CD4-positive, alpha-beta T cell treated with Interleukin-6 for 4 hours (primary cell): ENCODE data around the gene RSU1.
"Not testable (repeated sequence)": the region's sequence is repeated elsewhere in the genome, so short reads cannot be mapped to it uniquely, and the experiment has no call there.

Experiments used
- DNase-seq: peaks from one replicate; pipeline ENCODE4 v3.0.0-alpha.2; 2020; ENCODE audit warnings: mixed read lengths

The RSU1 gene

DNA sequence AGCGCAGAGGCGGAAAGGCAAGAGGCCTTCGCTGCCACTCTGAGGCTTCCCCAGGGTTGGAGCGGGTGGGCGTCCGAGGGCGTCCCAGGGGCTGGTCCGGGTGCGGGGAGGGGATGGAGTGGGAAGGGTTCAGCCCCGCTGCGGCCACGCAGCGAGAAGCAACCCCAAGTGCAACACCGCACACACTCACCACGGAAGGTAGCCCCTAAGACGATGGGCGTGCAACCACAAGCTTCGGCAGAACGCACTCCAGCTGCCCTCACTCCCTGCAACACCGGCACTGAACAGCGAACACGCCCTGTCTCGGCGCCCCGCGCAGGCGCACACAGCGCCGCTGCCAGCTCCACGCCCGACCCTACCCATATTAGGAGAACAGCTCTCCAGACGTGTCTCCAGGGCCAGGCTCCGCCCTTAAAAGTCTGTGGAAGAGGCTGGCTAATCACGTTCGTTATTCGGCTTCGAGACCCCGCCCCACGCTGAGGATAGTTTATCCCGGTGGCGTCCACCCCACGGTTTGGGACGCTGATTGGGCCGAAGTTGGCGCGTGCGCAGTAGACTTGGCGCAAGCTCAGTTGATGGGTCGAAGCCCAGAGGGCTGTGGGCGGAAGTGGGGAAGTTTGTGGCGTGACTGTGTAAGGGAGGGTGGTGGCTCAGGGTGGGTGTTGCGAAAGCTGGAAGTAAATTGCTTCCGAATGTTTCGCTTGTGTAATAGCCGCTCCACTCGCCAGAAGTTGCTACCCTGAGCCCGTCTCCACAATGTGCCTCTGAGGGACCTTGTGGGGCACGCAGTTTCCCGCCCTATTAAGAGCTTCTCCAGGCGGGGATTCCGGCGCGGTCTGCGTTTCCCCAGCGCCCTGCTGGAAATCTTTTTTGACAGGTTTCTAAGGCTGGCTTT is at the start of gene RSU1:
RSU1 (minus strand) TSS at position 300 of the 895 bp plus-strand sequence. CDS start 343 bp downstream, outside the sequence.
- DNase-seq, result peak; percentile 100

DNA sequence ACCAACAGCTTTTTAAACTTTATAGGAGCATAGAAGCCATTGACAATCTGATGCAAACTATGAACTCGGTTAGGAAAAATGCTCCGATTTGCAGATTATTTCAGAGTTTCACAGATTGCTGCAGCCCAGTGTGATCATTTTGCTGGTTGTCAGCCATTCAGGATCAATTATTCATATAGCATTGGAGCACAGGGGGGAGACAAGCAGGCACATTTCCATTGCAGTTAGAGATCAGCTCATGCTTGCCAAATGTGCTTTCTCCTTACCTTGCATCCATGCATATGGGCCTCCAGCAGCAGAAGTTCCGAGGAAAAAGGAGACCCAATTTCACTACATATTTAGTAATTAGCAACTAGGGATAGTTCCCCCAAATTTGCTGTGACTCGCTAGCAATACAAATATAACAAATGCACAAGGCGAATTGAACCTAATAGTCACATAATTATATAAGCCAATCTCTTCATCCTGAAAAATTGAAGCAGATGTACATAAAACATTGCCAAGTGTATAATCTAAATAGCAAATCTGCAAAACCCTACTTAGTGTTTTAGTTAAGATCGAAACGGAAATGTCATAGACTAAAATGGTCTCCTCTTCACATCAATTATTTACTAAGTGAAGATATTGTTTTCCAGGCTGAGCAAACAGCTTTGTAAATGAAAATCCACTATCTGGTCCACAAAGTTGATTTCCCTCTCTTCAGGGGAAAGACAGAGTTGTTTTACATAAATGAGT is 49.5 kb upstream of the RSU1 start:
- DNase-seq, result no peak

DNA sequence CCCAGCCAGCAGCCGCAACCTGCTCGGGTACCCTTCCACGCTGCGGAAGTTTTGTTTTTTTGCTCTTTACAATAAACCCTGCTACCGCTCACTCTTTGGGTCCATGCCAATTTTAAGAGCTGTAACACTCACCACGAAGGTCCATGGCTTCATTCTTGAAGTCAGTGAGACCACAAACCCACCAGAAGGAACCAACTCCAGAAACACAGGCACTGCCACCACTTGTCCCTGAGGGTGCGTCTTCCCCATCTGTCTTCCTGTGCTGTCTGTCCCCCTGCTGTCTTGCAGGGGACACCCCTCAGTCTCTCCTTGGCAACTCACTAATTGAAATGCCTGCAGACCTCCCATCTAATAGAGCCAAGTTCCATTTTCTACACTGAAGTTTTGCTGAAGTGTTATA is 48.5 kb upstream of the RSU1 start:
- no peak for DNase-seq

DNA sequence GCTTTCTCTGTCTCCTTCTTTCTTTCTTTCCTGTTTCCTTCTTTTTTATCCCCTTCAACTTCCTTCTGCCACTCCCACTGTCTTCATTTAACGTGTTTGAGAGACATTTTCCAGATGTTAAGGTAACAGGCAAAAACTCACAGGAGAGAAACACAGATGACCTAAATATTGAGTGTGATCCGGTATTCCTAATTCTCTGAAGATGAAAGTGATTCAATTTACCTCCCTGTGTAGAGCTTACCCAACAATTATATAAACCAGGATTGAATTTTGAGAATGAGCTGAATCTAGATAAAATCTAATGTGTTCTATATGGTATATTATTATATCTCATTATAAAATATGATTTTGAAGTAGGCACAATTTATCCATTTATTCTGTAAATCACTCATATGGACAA is 46.5 kb upstream of the RSU1 start:
- no peak for DNase-seq

DNA sequence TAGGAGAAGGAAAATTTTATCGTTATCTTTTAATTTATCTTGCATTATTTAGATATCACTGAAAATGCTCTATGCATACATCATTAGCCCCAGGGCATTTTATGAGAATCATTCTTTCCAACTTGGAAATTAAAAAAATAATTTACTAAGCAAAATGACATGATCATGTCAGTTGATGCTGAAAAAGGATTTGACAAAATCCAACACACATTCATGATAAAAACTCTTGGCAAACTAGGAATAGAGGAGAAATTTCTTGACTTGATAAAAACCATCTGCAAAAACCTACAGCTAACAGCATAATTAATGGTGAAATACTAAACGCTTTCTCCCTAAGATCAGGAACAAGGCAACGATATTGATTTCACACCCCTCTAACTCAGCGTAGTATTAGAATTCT is 40.2 kb upstream of the RSU1 start:
- no peak for DNase-seq

DNA sequence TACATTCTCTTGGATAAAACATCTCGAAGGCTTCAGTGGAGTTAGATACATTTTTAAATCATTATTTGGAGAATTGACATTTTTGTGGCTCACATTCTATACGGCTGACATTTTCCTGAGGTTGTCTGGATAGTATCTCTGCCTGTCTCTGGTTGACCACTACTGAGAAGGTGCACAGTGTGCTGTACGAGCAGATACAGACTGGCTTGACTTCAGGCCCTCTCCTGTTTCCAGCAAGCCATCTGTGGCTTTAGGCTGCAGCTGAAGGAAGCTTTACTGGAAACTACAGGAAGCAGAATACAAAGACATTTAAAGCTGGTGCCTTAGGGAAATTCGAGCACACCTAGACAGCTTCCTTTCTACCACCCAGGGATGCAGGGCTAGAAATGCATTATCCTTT is 39.3 kb upstream of the RSU1 start:
- DNase-seq, result no peak

DNA sequence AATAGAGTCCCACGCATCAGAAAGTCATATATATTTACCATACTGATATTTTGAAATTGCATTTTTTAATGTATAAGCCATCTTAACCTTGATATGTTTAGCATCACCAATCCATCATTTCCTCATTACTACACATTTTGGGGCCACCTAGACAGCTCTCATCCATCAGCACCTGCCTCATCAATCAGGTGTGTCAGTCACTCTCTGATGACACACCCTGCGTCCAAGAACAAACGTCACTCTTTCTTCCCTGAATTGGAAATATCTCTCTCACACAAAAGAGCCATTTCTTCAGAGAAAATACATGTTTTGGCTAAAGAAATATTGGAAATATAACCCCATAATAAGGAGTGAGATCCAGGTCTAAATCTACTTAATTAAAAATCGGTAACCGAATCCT is 38.9 kb upstream of the RSU1 start:
- no peak for DNase-seq

DNA sequence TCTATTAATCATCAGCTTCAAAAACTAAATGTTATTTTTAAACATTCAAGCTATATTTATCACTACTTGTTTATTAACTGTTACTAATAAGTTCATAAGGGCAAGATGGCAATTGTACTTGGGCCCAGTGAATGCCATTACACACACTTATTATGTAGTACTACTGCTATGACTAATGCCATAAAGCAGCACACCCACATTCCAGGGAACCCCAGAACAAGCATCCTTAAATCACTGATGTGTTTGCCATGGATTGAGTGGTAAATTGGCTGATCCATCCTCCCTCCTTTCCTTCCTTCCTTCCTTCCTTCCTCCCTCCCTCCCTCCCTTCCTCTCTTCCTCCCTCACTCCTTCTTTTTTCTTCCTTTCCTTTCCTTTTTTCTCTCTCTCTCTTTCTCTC is 37.4 kb upstream of the RSU1 start:
- DNase-seq, result no peak

DNA sequence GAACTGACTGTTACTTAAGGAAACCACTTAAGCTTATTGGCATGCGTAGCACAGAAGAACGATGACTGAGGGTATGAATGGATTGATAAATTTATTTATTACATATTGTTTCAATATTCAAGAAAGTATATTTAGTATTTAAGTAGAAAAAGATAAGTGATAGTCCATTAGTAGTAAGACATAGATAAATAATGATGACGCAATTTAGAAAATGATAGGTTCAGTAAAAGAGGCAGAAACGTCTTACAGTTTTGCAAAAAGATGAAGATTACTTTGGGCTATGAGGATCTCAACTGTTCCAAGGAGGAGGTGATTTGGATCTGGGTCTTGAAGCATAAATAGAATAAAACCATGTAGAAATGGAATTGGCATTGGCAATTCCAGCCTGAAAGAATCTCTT is 36.6 kb upstream of the RSU1 start:
- DNase-seq, result no peak

DNA sequence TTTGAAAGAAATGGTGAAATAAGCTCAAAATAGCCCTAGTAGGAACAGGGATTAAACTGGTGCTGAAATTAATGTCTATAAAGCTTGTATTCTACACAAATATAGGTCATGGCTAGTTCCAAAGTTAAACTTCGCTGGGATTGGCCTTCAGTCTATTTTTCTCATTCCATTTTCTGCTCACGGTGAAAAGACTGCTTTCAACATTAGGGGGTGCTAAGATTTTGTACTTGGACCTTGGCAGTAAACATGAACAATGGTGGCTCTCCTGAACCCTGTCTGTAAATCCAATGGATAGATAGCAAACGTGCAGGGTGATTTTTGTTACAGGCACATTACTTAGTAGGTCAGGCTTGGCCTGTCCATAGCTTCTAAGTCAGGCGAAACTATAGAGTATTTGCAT is 36.0 kb upstream of the RSU1 start:
- DNase-seq, result no peak

DNA sequence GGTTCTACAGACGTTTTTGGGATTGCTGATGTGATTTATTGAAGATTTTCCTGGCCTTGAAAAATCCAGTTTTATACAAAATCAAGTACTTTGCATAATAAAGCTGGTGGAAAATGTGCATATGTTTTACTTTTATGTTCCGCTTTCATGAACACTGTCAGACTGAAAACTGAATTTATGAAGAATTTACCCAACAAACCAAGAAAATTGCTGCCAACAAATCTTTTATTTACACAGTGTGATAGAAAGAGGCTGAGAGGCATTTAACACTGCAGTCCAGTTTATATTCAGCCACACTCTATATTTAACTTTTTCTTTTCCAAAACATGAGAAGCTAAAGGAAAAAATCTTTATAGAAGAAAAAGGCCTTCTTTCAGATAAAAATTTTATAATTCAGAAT is 35.4 kb upstream of the RSU1 start:
- no peak for DNase-seq

DNA sequence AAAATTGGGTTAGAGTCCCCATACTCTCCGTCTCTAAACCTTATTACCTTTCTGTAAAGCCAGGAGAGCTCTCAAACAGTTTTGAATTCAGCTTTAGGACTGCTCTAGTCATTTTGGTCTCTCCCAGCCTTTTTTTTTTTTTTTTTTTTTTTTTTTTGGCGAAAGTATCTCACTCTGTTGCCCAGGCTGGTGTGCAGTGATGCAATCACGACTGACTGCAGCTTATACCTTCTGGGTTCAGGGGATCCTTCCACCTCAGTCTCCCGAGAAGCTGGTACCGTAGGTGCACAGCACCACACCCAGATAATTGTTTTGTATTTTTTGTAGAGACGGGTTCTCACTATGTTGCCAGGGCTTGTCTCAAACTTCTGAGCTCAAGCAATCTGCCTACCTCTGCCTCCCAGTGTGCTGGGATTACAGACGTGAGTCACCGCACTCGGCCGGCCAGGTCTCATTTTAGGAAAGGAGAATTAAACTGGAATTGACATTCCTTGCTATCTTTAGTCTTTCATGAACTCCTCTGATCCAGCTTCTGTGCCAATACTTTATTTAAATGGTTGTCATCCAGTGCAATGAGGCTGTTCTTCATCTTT is 31.4 kb upstream of the RSU1 start:
- no peak for DNase-seq

DNA sequence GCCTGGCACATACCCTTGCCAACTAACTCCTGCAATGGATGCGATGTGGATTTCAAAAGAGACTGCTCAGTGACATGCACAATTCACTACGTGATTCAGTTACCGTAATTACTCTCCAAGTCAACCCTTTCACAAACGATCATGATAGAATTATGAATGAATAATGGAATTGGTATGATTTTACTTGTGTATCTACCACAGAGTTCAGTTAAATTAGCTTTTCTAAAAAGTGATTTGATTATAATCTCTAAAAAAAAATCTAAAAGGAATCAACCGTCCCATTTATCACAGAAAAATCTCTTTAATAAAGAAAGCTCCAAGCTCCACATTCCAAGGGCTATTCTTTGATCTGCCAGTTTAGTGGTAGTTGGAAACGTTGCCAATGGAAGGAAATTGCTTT is 30.4 kb upstream of the RSU1 start:
- no peak for DNase-seq

DNA sequence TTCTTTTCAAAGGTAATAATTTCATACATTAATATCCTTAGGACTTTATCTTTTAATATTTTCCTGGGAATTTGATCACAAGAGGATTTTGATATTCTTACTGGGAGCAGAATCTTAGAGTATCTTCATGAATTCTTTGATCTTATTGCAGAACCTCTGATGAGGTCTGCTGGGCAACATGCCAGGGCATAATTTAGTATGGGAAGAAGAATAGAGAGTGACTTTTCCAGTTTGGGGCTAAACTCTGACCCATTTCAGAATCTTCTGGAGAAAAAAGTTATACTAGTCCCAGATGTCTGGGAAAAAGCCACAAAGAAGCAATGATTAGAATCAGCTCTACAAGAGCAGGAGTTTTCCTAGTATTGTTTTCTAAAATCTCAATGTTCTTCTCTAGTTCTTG is 28.0 kb upstream of the RSU1 start:
- DNase-seq, result no peak

DNA sequence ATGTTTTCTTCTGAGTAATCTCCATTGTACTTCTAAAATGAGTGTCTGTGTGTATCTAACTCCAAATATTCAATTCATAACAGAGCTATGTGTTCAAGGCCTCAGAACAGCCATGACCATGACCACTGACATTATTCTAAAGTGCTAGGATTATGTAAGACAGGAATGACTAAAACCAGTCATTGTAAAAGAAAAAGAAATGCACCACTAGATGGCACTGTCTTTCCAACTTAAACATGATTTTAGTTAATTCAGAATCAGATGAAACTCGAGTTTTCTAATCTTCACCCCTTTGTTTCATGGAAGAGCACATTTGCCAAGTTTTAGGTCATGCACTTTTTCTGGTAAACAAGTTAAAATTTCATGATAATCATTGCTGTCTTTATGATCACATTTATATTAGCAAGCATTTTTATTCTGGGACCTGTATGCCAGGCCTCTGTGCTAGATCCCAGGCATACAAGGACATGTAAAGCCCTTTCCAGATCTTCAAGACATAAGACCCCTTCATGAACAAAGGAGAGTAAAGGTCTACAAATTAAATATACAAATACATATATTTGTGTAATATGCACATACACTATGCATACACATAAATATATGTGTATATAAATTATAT is 26.1 kb upstream of the RSU1 start:
- DNase-seq, result no peak

DNA sequence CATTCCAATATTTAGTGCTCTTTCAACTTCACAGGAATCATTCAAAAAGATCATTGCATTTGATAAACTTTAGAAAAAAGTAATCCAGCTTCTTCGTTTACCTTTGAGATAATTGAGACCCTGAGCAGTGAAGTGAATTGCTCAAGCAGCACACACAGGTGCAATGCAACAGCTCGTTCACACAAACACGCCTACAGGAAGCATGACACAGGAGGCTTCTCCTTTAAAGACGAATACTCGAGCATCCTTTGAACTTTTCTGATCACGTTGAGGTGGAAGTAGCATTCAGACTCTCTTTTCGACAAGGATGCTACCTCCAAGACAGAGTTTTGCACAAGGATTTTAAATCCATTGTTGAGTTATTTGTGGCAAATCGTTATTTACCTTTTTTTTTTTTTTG is 18.0 kb upstream of the RSU1 start:
- DNase-seq, result peak; percentile 64

DNA sequence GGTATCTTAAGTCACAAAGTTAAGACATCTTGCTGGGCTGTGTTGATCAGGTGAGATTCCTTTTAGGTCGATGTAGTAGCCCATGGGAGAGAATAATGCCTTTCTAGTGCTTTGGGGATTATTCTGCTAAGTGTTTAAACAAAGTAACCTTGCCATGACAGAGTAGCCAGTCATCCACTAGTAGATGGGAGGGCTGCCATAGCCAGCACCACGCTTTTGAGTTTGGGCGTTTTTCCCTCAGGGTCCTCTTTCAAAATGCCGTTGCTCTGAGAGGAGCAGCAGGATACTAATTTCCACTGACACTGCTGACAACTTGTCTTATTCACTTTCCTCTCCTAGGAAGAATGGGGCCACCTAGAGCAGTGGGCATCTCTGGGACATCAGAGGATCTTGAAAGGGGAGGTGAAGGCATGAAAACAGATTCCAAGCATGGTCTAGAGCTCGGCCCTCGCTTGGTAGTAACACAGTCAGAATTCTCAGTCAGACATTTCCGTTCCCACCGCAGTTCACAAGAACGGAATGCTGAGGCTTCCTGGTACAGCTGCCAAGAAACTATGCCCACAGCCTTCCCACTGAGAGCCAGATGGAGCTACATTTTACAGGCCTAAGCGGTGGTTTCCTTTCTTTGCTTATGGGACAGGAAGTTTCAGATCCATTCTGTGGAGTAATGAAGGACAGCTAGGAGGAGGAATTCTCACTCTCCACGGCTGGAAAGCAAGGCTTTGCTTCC is 15.3 kb upstream of the RSU1 start:
- no peak for DNase-seq

DNA sequence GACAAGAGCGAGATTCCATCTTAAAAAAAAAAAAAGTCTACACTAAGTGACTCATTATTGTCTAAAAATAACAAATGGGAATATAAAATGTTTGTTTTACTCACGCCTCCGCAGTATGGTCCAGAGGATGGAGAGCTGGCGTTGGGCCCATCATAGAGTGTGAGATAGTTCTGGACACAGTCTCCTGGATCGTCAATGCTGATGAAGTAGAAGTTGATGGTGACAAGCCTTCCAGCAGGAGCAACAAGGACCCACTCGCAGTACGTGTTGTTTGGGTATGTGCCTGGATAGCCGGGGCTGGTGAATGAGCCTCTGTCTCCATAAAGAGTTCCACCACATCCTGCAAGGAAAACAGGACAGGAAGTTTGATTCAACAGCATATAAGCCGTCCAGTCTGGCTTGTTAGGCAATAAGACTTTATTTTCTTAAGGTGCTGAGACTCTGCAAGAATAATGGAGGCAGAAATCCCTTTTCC is 11.5 kb upstream of the RSU1 start:
- no peak for DNase-seq

DNA sequence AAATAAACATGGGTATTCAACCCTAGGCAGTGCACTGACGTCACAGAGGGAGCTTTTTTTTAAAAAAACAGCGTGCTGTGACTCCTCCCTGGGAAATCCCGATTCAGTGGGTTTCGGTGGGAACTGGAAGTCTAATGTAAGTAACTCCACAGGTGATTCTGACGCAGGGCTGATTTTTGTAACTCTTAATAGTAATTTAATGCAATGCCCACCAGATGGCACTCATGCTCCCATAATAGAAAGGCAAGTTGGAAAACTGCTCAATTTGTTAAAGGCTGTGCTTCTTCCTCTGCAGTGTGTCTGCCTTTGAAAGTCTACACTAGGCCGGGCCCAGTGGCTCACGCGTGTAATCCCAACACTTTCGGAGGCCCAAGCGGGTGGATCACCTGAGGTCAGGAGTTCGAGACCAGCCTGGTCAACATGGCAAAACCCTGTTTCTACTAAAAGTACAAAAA is 10.9 kb upstream of the RSU1 start:
- peak; percentile 78 for DNase-seq

DNA sequence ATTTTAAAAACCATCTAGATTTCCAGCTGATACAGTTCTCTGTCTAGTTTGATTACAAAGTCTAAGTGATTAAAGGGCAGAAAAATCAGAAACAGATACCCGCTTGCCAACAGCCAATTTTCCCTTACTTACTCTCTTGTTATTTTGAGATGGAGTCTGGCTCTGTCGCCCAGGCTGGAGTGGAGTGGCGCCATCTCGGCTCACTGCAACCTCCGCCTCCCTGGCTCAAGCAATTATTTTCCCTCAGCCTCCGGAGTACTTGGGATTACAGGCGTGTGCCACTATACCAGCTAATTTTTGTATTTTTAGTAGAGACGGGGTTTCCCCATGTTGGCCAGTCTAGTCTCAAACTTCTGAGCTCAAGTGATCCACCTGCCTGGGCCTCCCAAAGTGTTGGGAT is 10.2 kb upstream of the RSU1 start:
- not testable (repeated sequence) for DNase-seq

DNA sequence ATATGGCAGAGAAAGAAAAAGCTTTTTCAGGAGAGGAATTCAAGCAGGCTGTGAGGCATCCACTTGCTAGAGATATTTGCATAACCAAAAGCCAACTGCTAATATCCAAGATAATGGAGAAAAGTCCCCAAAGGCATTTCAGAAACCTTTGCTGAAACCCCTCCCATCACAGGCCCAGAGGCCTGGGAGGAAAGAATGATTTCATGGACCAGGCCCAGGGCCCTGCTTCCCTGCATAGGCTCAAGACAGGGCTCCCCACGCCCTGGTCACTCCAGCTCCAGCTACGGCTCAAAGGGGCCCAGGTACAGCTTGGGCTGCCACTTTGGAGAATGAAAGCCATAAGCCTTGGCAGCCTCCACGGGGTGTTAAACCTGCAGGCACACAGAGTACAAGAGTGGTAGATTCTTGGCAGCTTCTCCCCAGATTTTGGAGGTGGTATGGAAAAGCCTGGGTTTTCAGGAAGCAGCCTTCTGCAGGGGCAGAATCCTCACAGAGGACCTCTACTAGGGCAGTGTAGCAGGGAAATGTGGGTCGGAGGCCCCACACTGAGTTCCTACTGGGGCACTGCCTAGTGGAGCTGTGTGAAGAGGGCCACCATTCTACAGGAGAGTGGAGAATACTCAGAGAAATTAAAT is 5.6 kb upstream of the RSU1 start:
- DNase-seq, result no peak

DNA sequence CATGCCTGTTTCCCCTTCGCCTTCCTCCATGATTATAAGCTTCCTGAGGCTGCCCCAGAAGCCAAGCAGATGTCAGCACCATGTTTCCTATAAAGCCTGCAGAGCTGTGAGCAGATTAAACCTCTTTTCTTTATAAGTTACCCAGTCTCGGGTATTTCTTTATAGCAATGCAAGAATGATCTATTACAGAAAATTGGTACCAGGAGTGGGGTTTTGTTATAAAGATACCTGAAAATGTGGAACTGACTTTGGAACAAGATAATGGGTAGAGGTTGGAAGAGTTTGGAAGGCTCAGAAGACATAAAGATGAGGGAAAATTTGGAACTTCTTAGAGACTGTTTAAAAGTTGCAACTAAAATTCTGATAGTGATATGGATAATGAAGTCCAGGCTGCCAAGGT is 4.8 kb upstream of the RSU1 start:
- DNase-seq, result no peak
